A549 (cell line): ENCODE measurements around the gene VPS26B. TPM values are rescaled to one million over a fixed set of nuclear protein-coding genes. Genes with fewer than 3 reads are reported as not detected.

Experiments
- ATAC-seq, 2 experiments: fragments of 200-7000 bp in 1 of 2; fragments of >200 bp in 1 of 2; cut with Nextera tagmentation in 1 of 2; cut with Tn5 transposase in 1 of 2; 3 replicates each; pipeline versions ENCODE4 v1.8.0 to v1.9.1; 2018 to 2020; ENCODE audit warnings: mild to moderate bottlenecking in 1 of 2, moderate library complexity in 1 of 2
- CTCF ChIA-PET: fragments of 300-600 bp; sonication (Branson Sonifier 250); formaldehyde crosslinking; extraction: SDS; loops from one replicate; lab custom pipeline; 2021; ENCODE audit warnings: antibody characterized with exemption, inconsistent platforms; lab: Yijun Ruan, JAX
- POLR2A ChIA-PET: fragments of 350-600 bp; formaldehyde crosslinking; extraction: SDS; loops from one replicate; lab custom pipeline; 2021; ENCODE audit warnings: antibody characterized with exemption, inconsistent platforms; lab: Yijun Ruan, JAX
- DNase-seq, 2 experiments: peaks; one replicate each; pipeline versions ENCODE4 v3.0.0 to v3.0.0-alpha.2; 2011 to 2016; ENCODE audit warnings: low read depth in 1 of 2, low spot score in 1 of 2
- FAIRE-seq: peaks from 2 replicates; lab custom pipeline; 2011; peaks lifted over from hg19 to GRCh38; lab: Jason Lieb, UNC
- H3K27ac ChIP-seq, 2 experiments: fragments of >200 bp; sonication (Bioruptor Twin); formaldehyde crosslinking; 3 replicates each; pipeline ENCODE4 v1.5.1; 2016 to 2017
- H3K4me1 ChIP-seq: fragments of >200 bp; sonication (Bioruptor Twin); formaldehyde crosslinking; 3 replicates; pipeline ENCODE4 v1.6.1; 2016
- H3K4me2 ChIP-seq: fragments of >200 bp; sonication (Bioruptor Twin); formaldehyde crosslinking; 3 replicates; pipeline ENCODE4 v1.6.1; 2016
- H3K4me3 ChIP-seq: fragments of >200 bp; sonication (Bioruptor Twin); formaldehyde crosslinking; 3 replicates; pipeline ENCODE4 v1.5.1; 2016
- H3K9me3 ChIP-seq: fragments of >200 bp; sonication (Bioruptor Twin); formaldehyde crosslinking; 3 replicates; pipeline ENCODE4 v1.6.1; 2016
- BHLHE40 ChIP-seq: IDR thresholded peaks from 2 replicates; pipeline ENCODE4 v1.6.1; 2012; ENCODE audit warnings: low read depth, low read length, inconsistent platforms
- EHF ChIP-seq: fragments of 250-450 bp; sonication (Bioruptor Pico); IDR thresholded peaks from 2 replicates; pipeline ENCODE4 v1.5.0; 2020; ENCODE audit warnings: mild to moderate bottlenecking
- FOSL2 ChIP-seq, 2 experiments: fragments of 450-650 bp in 1 of 2; fragments of >200 bp in 1 of 2; sonication (Bioruptor Twin) in 1 of 2; formaldehyde crosslinking; IDR thresholded peaks; 2 replicates each; pipeline versions ENCODE4 v1.5.0 to v1.6.1; 2016 to 2020; ENCODE audit warnings: mild to moderate bottlenecking in 1 of 2, moderate library complexity in 1 of 2
- GATA3 ChIP-seq: IDR thresholded peaks from 2 replicates; pipeline ENCODE4 v1.6.1; 2012; ENCODE audit warnings: borderline replicate concordance
- HDAC2 ChIP-seq: fragments of 200-600 bp; sonication (generic); IDR thresholded peaks from 2 replicates; pipeline ENCODE4 v1.6.1; 2016
- HEYL ChIP-seq: fragments of 250-450 bp; sonication (Bioruptor Pico); IDR thresholded peaks from 2 replicates; pipeline ENCODE4 v1.8.0; 2021; ENCODE audit warnings: mild to moderate bottlenecking, moderate library complexity
- HOXA7 ChIP-seq: fragments of 250-450 bp; sonication (Bioruptor Pico); IDR thresholded peaks from 2 replicates; pipeline ENCODE4 v1.5.0; 2020; ENCODE audit warnings: mild to moderate bottlenecking, moderate library complexity
- JUN ChIP-seq, 2 experiments: fragments of >200 bp; sonication (Bioruptor Twin); formaldehyde crosslinking; IDR thresholded peaks; 2 replicates in 1 of 2; 3 replicates in 1 of 2; pipeline ENCODE4 v1.6.1; 2016 to 2017
- KDM1A ChIP-seq: fragments of 200-600 bp; sonication (generic); IDR thresholded peaks from 2 replicates; pipeline ENCODE4 v1.6.1; 2016; ENCODE audit warnings: low read depth, mild to moderate bottlenecking
- MAFK ChIP-seq: fragments of 450-650 bp; IDR thresholded peaks from 2 replicates; pipeline ENCODE4 v1.6.1; 2014; ENCODE audit not compliant: partially characterized antibody
- PHF8 ChIP-seq: fragments of 200-600 bp; sonication (generic); IDR thresholded peaks from 2 replicates; pipeline ENCODE4 v1.6.1; 2016; ENCODE audit warnings: low read depth, mild to moderate bottlenecking, antibody characterized with exemption, moderate library complexity, borderline replicate concordance
- POLR2A ChIP-seq: IDR thresholded peaks from 2 replicates; pipeline ENCODE4 v1.6.1; 2012; ENCODE audit warnings: mild to moderate bottlenecking, low read length
- POLR2AphosphoS2 ChIP-seq: conservative IDR thresholded peaks from 2 replicates; pipeline ENCODE4 v1.6.1; 2012; ENCODE audit warnings: low read length, improper control_type of control experiment, inconsistent platforms
- RAD21 ChIP-seq, 2 experiments: fragments of >200 bp in 1 of 2; sonication (Bioruptor Twin) in 1 of 2; formaldehyde crosslinking in 1 of 2; IDR thresholded peaks in 1 of 2; conservative IDR thresholded peaks in 1 of 2; 2 replicates in 1 of 2; 3 replicates in 1 of 2; pipeline ENCODE4 v1.6.1; 2012 to 2018; ENCODE audit warnings: inconsistent platforms in 1 of 2
- RARB ChIP-seq: fragments of 250-450 bp; sonication (Bioruptor Pico); IDR thresholded peaks from 2 replicates; pipeline ENCODE4 v1.8.0; 2021; ENCODE audit warnings: mild to moderate bottlenecking, moderate library complexity
- REST ChIP-seq: fragments of 200-600 bp; sonication (generic); IDR thresholded peaks from 2 replicates; pipeline ENCODE4 v1.6.1; 2016; ENCODE audit warnings: antibody characterized with exemption, mild to moderate bottlenecking, moderate library complexity
- RFX5 ChIP-seq: fragments of 450-650 bp; IDR thresholded peaks from 2 replicates; pipeline ENCODE4 v1.7.1; 2014; ENCODE audit warnings: antibody characterized with exemption, mild to moderate bottlenecking, moderate library complexity
- SMC3 ChIP-seq: fragments of >200 bp; sonication (Bioruptor Twin); formaldehyde crosslinking; IDR thresholded peaks from 3 replicates; pipeline ENCODE4 v1.6.1; 2018; ENCODE audit warnings: inconsistent platforms
- TP53 ChIP-seq: fragments of 250-450 bp; sonication (Bioruptor Pico); IDR thresholded peaks from 2 replicates; pipeline ENCODE4 v1.5.0; 2021; ENCODE audit warnings: mild to moderate bottlenecking, moderate library complexity
- ZC3H11A ChIP-seq: fragments of 450-650 bp; IDR thresholded peaks from 2 replicates; pipeline ENCODE4 v1.6.1; 2014; ENCODE audit warnings: antibody characterized with exemption, mild to moderate bottlenecking
- ZFP36 ChIP-seq: fragments of 450-650 bp; IDR thresholded peaks from 2 replicates; pipeline ENCODE4 v1.6.1; 2014; ENCODE audit warnings: borderline replicate concordance; ENCODE audit not compliant: partially characterized antibody
- WGBS: methylation state at CpG from one replicate; pipeline ENCODE4 v1.1.6; 2017; ENCODE audit errors: missing lambda C conversion rate; 5-methylcytosine and 5-hydroxymethylcytosine counted together
- polyA plus RNA-seq, 4 experiments: library from polyadenylated mRNA; depleted of rRNA in 3 of 4; stranded (reverse); fragments of >200 nt; fragmentation: RNase III in 1 of 4; extraction: RNeasy Plus Mini Kit Qiagen cat#74134 plus additional on column Dnase treatment in 1 of 4; gene quantifications; 2 replicates in 3 of 4; 3 replicates in 1 of 4; pipeline ENCODE4 v1.2.3, GENCODE V29; 2011 to 2017
- TF ChIP-seq, protein P1 (sequence below): fragments of 250-450 bp; sonication (Bioruptor Pico); IDR thresholded peaks from 2 replicates; pipeline ENCODE4 v1.5.0; 2021; ENCODE audit warnings: mild to moderate bottlenecking, moderate library complexity, borderline replicate concordance
- TF ChIP-seq, protein P2 (sequence below): fragments of >200 bp; sonication (Bioruptor Twin); formaldehyde crosslinking; IDR thresholded peaks from 3 replicates; pipeline ENCODE4 v1.6.1; 2016

Gene VPS26B
- polyA plus RNA-seq, 2 of the 4 experiments (the other 2 are of a cell fraction), result 19.2 to 25.7 TPM

- peaks cover 17% of the 10 kb centered on the region; the same call in 1 of the 3 replicates for H3K4me1 ChIP-seq
- H3K9me3 ChIP-seq, result no peaks in the 10 kb centered on the region
- peak overlapping the region; percentile 92 for H3K4me2 ChIP-seq
- WGBS, result 4% methylated on average over 5 of the region's 5 CpGs
- peak overlapping the region; percentile 60 for H3K4me3 ChIP-seq
- no peak for TF ChIP-seq HDAC2
- TF ChIP-seq RARB (CRISPR knock-in tag), result no peak
- no peak for TF ChIP-seq FOSL2 (IDR thresholded peaks at IDR 0.05)
- TF ChIP-seq FOSL2 (CRISPR knock-in tag; IDR thresholded peaks at IDR 0.05), result no peak
- TF ChIP-seq EHF (CRISPR knock-in tag), result no peak
- TF ChIP-seq, protein P1, sequence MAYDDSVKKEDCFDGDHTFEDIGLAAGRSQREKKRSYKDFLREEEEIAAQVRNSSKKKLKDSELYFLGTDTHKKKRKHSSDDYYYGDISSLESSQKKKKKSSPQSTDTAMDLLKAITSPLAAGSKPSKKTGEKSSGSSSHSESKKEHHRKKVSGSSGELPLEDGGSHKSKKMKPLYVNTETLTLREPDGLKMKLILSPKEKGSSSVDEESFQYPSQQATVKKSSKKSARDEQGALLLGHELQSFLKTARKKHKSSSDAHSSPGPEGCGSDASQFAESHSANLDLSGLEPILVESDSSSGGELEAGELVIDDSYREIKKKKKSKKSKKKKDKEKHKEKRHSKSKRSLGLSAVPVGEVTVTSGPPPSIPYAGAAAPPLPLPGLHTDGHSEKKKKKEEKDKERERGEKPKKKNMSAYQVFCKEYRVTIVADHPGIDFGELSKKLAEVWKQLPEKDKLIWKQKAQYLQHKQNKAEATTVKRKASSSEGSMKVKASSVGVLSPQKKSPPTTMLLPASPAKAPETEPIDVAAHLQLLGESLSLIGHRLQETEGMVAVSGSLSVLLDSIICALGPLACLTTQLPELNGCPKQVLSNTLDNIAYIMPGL (CRISPR knock-in tag), result no peak
- no peak for TF ChIP-seq MAFK
- TF ChIP-seq KDM1A, result no peak
- TF ChIP-seq SMC3, result no peak
- TF ChIP-seq PHF8, result no peak
- no peak for TF ChIP-seq GATA3
- TF ChIP-seq REST, result no peak
- TF ChIP-seq TP53, result no peak
- no peak for TF ChIP-seq ZFP36
- TF ChIP-seq JUN (IDR thresholded peaks at IDR 0.05), result no peak
- no peak for TF ChIP-seq BHLHE40
- TF ChIP-seq RAD21 (conservative IDR thresholded peaks at IDR 0.05 in 1 of 2, IDR thresholded peaks at IDR 0.05 in 1 of 2), result no peak
- ATAC-seq (no peak; a peak in 1 of 6 replicates), DNase-seq (peak in 1 of 2 experiments; percentile 2), FAIRE-seq (no peak)
- H3K27ac ChIP-seq, result peak overlapping the region; percentile 85 to 90
- POLR2A ChIA-PET, result interaction anchor here (1.6 to 2.1 kb wide), 3 partner anchors 10 to 30 kb away, joined by 6 to 19 read pairs (median 6); partner anchors contain the start of genes ACAD8 and THYN1
- CTCF ChIA-PET, result no interaction called here
These were observed 1.4 kb upstream of the VPS26B start for GRCh38 chr11:134223121-134223520.

DNA sequence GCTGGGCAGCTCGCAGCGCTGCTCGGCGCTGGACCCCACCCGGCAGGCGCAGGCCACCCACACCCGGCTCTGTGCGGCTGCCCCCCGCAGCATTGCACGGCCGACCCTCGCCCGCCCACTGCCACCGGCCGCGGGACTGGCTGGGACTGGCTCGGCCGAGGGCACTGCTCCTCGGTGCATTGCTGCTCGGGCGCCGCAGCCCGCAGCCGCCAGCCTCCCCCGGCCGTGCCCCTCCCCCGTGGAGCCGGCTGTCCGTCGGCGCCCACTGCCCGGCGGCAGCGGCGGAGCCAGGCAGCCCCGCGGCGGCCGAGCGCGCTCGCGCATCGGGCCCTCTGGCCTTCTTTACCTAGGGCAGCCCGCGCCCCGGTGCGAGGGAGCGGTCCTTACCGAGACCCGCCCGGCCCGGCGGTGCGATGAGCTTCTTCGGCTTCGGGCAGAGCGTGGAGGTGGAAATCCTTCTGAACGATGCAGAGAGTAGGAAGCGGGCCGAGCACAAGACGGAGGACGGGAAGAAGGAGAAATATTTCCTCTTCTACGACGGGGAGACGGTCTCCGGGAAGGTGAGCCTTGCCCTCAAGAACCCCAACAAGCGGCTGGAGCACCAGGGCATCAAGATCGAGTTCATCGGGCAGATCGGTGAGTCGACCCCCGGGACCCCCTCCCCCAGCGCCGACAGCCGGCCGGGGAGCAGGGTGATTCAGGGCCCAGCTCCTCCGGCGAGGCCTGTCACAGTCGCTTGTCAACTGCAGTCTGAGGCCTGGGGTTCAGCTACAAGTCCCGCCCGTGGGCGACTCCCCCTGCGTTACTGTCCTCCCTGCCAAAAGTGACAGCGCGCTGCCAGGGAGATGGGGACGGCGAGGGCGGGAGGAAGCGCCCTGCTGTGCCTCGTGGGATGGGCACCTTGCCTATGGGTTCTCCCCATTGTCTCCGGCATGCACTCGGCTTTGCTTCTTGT lies 516 bp downstream of the VPS26B start:
- H3K9me3 ChIP-seq, result no peaks in the 10 kb centered on the region
- DNase-seq, result peak; percentile 7 to 10
- TF ChIP-seq HOXA7 (CRISPR knock-in tag) (no peak), POLR2AphosphoS2 (no peak), REST (no peak), HEYL (CRISPR knock-in tag) (no peak), ZC3H11A (no peak), POLR2A (peak; percentile 56; the same call in 1 of the 2 replicates), RFX5 (no peak)
- TF ChIP-seq, protein P2, sequence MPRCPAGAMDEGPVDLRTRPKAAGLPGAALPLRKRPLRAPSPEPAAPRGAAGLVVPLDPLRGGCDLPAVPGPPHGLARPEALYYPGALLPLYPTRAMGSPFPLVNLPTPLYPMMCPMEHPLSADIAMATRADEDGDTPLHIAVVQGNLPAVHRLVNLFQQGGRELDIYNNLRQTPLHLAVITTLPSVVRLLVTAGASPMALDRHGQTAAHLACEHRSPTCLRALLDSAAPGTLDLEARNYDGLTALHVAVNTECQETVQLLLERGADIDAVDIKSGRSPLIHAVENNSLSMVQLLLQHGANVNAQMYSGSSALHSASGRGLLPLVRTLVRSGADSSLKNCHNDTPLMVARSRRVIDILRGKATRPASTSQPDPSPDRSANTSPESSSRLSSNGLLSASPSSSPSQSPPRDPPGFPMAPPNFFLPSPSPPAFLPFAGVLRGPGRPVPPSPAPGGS, result peak; percentile 22; the same call in 1 of the 3 replicates
- peak overlapping the region; percentile 85 to 90 for H3K27ac ChIP-seq
- ChIA-PET CTCF (interaction anchor here (0.9 to 1.7 kb wide), 3 partner anchors 16 to 19 kb away, joined by 6 to 7 read pairs (median 6); no protein-coding TSS in a partner anchor), POLR2A (interaction anchor here (0.6 to 2.1 kb wide), 11 partner anchors 9 to 263 kb away, joined by 3 to 19 read pairs (median 4); partner anchors contain the start of genes ACAD8 and THYN1)
- peak overlapping the region; percentile 60 for H3K4me3 ChIP-seq
- WGBS, result 1% methylated on average over 12 of the region's 93 CpGs
- no peak for FAIRE-seq
- H3K4me1 ChIP-seq, result peaks cover 17% of the 10 kb centered on the region; the same call in 1 of the 3 replicates
- peak; percentile 41 to 54; a peak in 5 of 6 replicates for ATAC-seq
- H3K4me2 ChIP-seq, result peak overlapping the region; percentile 96
